GM13977 (cell line): Measurements from ENCODE around the gene ANKRD44.

Source experiments
- DNase-seq: peaks from one replicate; pipeline ENCODE4 v3.0.0; 2012; ENCODE audit warnings: low spot score
- CTCF ChIP-seq: IDR thresholded peaks from 2 replicates; pipeline ENCODE4 v1.5.1; 2012; ENCODE audit warnings: mild to moderate bottlenecking, control low read depth; ENCODE audit not compliant: insufficient read depth; ENCODE audit errors: extremely low read depth, missing control alignments
- in situ Hi-C: fragments of 300-500 bp; cut with MboI; formaldehyde crosslinking; loops from one replicate; pipeline ENCODE4 v1.12.0; 2022; ENCODE audit warnings: low sequenced_read_pairs, low pct_unique_long_range_greater_than_20kb, mixed read lengths, inconsistent platforms; ENCODE audit not compliant: unreplicated experiment

ANKRD44 gene

GRCh38 chr2:197324801-197325200 lies 14.2 kb upstream of the ANKRD44 start:
- DNase-seq, result peak; percentile 34
- no peak for TF ChIP-seq CTCF
- in situ Hi-C loops, result loop anchor here (5.0 kb wide), 1 partner anchor 128 kb away; no protein-coding TSS in a partner anchor

GRCh38 chr2:197322724-197323720 lies 12.4 kb upstream of the ANKRD44 start:
- DNase-seq, result no peak
- TF ChIP-seq CTCF, result no peak
- in situ Hi-C loops, result loop anchor here (5.0 kb wide), 1 partner anchor 126 kb away; no protein-coding TSS in a partner anchor

- in situ Hi-C loops, result loop anchor here (5.0 kb wide), 1 partner anchor 125 kb away; no protein-coding TSS in a partner anchor
- no peak for DNase-seq
- no peak for TF ChIP-seq CTCF
These were observed 11.6 kb upstream of the ANKRD44 start for GRCh38 chr2:197322143-197322542.

- DNase-seq, result no peak
- no peak for TF ChIP-seq CTCF
- in situ Hi-C loops, result no loop called here
These were observed 4.8 kb upstream of the ANKRD44 start for GRCh38 chr2:197315371-197315770.

- no peak for TF ChIP-seq CTCF
- DNase-seq, result no peak
- in situ Hi-C loops, result no loop called here
These were observed 1.6 kb upstream of the ANKRD44 start for GRCh38 chr2:197312186-197312585.

DNA sequence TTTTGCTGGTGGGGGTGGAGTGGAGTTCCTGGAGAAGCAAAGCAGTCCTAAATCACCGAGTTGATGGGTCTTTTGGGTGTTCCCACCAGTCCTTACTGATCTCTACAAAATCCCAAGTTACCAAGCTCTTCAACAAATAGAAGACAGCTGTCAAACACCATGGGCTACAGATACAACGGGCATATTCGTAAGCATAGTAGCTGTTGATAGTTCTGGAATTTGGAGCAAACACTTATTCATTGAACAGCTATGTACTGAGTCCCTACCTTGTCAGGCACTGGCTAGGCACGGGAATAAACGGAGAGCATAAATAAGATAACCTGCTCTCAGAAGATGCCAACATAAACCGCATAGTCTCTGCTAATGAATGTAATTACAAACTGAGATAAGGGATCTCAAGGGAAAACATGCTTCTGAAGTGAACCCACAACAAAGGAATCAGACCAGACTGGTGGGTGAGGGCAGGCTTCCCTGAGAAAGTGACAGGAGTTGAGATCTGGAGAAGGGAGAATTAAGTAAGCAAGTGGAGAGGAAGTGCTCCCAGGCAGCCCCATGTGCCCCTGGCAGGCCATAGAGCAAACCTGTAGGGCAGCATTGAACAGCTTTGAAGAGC lies 947 bp upstream of the ANKRD44 start:
- no peak for TF ChIP-seq CTCF
- no peak for DNase-seq
- in situ Hi-C loops, result no loop called here
